SK-N-SH (cell line): Measurements from ENCODE around the gene CFDP1.

Experiments
- GATA2 ChIP-seq: sonication (generic); formaldehyde crosslinking; IDR thresholded peaks from 2 replicates; pipeline ENCODE4 v1.5.0; 2020; ENCODE audit warnings: mild to moderate bottlenecking, missing genetic modification reagents
- JUND ChIP-seq: IDR thresholded peaks from 2 replicates; pipeline ENCODE4 v1.4.0; 2012
- MXI1 ChIP-seq: IDR thresholded peaks from 2 replicates; pipeline ENCODE4 v1.6.1; 2012; ENCODE audit warnings: mild to moderate bottlenecking, low read depth, low read length, improper control_type of control experiment
- POLR2AphosphoS5 ChIP-seq: IDR thresholded peaks from 2 replicates; pipeline ENCODE4 v1.6.1; 2012; ENCODE audit warnings: low read depth, low read length
- RAD21 ChIP-seq: IDR thresholded peaks from 2 replicates; pipeline ENCODE4 v1.6.1; 2012; ENCODE audit warnings: mild to moderate bottlenecking, low read length
- TAF1 ChIP-seq: IDR thresholded peaks from 2 replicates; pipeline ENCODE4 v1.6.1; 2012; ENCODE audit warnings: low read depth, mild to moderate bottlenecking, low read length, moderate library complexity, borderline replicate concordance
- TF ChIP-seq, protein P1 (sequence below): IDR thresholded peaks from 2 replicates; pipeline ENCODE4 v1.6.1; 2012; ENCODE audit warnings: mild to moderate bottlenecking, low read depth, low read length, moderate library complexity
- TF ChIP-seq, protein P2 (sequence below): fragments of 200-600 bp; sonication (generic); IDR thresholded peaks from 2 replicates; pipeline ENCODE4 v1.6.1; 2017; ENCODE audit warnings: antibody characterized with exemption, mild to moderate bottlenecking, moderate library complexity

DNA sequence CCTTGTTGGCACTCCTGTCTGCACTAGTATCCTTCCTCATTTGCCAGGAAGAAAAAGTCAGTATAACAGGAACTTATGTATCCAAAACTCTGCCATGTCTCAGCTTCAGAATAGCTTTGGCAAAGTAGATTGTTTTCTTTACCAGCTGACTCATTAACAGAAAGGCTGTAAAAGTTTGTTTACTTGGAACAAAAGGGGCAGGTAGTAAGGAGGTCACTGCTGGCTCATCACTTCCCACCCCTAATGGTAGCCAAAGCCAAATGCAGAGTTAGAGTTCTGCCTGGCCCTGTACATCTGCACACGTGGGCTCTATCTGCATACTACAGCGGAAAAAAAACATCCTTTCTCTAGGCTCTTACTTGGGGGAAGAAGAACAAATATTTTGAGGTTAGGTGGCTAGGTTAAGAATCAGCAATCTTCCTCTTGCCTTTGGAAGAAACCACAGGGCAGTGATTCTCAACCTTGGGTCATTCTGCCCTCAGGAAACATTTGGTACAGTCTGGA is 90.9 kb downstream of the CFDP1 start:
- no peak for TF ChIP-seq MXI1
- no peak for TF ChIP-seq POLR2AphosphoS5
- TF ChIP-seq, protein P1, sequence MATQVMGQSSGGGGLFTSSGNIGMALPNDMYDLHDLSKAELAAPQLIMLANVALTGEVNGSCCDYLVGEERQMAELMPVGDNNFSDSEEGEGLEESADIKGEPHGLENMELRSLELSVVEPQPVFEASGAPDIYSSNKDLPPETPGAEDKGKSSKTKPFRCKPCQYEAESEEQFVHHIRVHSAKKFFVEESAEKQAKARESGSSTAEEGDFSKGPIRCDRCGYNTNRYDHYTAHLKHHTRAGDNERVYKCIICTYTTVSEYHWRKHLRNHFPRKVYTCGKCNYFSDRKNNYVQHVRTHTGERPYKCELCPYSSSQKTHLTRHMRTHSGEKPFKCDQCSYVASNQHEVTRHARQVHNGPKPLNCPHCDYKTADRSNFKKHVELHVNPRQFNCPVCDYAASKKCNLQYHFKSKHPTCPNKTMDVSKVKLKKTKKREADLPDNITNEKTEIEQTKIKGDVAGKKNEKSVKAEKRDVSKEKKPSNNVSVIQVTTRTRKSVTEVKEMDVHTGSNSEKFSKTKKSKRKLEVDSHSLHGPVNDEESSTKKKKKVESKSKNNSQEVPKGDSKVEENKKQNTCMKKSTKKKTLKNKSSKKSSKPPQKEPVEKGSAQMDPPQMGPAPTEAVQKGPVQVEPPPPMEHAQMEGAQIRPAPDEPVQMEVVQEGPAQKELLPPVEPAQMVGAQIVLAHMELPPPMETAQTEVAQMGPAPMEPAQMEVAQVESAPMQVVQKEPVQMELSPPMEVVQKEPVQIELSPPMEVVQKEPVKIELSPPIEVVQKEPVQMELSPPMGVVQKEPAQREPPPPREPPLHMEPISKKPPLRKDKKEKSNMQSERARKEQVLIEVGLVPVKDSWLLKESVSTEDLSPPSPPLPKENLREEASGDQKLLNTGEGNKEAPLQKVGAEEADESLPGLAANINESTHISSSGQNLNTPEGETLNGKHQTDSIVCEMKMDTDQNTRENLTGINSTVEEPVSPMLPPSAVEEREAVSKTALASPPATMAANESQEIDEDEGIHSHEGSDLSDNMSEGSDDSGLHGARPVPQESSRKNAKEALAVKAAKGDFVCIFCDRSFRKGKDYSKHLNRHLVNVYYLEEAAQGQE, result no peak
- no peak for TF ChIP-seq TAF1
- TF ChIP-seq RAD21, result no peak
- no peak for TF ChIP-seq GATA2 (CRISPR knock-in tag)
- TF ChIP-seq, protein P2, sequence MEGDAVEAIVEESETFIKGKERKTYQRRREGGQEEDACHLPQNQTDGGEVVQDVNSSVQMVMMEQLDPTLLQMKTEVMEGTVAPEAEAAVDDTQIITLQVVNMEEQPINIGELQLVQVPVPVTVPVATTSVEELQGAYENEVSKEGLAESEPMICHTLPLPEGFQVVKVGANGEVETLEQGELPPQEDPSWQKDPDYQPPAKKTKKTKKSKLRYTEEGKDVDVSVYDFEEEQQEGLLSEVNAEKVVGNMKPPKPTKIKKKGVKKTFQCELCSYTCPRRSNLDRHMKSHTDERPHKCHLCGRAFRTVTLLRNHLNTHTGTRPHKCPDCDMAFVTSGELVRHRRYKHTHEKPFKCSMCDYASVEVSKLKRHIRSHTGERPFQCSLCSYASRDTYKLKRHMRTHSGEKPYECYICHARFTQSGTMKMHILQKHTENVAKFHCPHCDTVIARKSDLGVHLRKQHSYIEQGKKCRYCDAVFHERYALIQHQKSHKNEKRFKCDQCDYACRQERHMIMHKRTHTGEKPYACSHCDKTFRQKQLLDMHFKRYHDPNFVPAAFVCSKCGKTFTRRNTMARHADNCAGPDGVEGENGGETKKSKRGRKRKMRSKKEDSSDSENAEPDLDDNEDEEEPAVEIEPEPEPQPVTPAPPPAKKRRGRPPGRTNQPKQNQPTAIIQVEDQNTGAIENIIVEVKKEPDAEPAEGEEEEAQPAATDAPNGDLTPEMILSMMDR, result no peak
- TF ChIP-seq JUND, result no peak
